Left renal pelvis (tissue), 4 donors: ENCODE measurements around the gene POLR2A. TPM values are rescaled to one million over a fixed set of nuclear protein-coding genes. Genes with fewer than 3 reads are reported as not detected.

Experiments used
- DNase-seq, 4 donors: peaks; one replicate each; pipeline ENCODE4 v3.0.0-alpha.2; 2013; ENCODE audit warnings: low read depth in 4 of 4, low spot score in 3 of 4
- polyA plus RNA-seq, 4 donors: library from polyadenylated mRNA; unstranded; fragments of 120-200 nt; gene quantifications; one replicate each; pipeline ENCODE4 v1.2.1, GENCODE V29; 2013; ENCODE audit not compliant: insufficient read length in 4 of 4

Gene POLR2A
- 100 to 1,000 TPM; 105 to 159 (median 123) TPM for polyA plus RNA-seq

DNA sequence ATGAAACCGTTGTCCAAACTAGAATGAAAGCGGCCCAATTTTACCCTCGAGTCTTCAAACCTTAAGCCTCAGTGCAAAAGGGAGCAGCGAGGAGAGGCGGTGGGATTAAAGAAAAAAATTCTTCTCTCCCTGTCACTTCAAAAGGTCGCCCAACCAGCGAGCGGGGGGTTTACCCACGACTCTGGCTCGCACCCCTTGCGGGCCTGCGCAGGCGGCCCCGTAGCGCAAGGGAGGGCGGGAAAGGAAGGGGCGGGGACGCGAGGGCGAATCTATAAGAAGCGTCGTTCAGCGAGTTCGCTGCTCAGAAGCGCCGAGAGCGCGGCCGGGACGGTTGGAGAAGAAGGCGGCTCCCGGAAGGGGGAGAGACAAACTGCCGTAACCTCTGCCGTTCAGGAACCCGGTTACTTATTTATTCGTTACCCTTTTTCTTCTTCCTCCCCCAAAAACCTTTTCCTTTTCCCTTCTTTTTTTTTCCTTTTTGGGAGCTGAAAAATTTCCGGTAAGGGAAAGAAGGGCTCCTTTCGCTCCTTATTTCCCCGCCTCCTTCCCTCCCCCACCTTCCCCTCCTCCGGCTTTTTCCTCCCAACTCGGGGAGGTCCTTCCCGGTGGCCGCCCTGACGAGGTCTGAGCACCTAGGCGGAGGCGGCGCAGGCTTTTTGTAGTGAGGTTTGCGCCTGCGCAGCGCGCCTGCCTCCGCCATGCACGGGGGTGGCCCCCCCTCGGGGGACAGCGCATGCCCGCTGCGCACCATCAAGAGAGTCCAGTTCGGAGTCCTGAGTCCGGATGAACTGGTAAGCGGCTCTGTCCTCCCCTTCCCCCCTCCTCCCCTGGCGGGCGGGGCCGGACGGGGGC, at the start of gene POLR2A:
Gene POLR2A, plus strand, starts transcription at position 300 of the 852 bp plus-strand sequence.
- peak; percentile 94 to 97 (median 96) for DNase-seq

DNA sequence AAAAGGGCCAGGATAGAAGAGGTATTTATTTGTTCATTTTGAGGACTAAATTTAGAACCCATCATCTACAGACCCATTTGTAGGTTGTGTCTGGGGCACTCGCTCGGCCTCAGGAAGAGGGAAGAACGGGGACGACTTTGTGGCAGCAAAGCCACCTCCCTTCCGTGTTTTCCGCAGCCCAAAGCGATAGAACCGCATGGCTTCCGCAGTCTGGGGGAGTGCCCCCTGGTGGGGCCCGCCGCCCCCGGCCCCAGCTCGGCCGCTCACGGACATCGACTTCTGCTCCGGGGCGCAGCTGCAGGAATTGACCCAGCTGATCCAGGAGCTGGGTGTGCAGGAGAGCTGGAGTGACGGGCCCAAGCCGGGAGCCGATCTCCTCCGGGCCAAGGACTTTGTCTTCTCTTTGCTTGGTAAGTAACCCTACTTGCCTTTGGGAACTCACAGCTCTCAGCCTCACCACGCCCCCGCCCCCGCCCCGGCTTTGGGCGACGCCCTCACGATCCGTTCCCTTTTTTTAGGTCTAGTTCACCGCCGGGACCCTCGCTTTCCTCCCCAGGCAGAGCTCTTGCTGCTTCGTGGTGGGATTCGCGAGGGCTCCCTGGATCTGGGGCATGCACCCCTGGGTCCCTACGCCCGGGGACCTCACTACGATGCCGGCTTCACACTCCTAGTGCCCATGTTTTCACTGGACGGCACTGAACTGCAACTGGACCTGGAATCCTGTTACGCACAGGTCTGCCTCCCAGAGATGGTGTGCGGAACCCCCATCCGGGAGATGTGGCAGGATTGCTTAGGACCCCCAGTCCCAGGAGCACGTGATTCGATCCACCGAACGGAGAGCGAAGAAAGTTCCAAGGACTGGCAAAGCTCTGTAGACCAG, 48.2 kb upstream of the POLR2A start:
- peak in 1 of 4 donors; percentile 9 for DNase-seq

DNA sequence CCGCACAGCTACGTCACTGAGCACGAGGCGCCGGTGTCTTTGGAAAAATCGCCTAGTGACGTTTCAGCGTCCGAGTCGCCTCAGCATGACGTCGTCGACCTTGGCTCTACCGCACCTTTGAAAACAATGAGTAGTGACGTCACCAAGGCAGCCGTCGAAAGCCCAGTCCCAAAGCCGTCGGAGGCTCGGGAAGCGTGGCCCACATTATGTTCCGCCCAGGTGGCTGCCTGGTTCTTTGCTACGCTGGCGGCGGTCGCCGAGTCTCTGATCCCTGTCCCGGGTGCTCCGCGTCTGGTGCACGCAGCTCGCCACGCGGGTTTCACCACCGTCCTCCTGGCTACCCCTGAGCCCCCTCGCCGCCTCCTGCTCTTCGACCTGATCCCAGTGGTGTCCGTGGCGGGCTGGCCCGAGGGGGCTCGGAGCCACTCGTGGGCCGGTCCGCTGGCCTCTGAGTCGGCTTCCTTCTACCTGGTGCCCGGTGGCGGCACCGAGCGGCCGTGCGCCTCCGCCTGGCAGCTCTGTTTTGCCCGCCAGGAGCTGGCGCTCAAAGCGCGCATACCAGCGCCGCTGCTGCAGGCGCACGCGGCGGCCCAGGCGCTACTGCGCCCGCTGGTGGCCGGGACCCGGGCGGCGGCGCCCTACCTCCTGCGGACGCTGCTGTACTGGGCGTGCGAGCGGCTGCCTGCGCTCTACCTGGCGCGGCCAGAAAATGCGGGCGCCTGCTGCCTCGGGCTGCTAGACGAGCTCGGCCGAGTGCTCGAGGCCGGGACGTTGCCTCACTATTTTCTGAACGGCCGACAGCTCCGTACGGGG, 47.4 kb upstream of the POLR2A start:
- DNase-seq, result peak in 1 of 4 donors; percentile 71

DNA sequence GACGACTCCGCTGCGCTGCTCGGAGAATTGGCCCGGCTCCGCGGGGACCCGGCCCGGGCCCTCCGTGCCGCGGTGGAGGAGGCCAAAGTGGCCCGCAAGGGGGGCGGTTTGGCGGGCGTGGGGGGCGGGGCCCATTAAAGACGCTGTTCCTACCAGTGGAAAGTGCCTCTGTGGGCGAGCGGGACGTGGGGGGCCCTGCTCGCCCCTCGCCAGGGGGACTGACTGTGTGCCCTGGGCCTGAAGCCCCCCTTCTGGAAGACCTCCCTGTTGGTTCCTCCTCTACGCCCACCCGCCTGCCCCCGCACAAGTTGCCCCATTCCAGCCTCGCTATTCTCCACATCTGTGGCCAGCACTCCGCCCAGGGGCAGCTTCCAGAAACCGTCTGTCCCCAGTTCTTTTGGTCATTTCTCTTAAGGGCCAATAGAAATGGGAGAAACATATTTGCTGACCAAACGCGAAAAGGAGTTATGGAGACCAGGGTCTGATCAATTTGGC, 46.8 kb upstream of the POLR2A start:
- no peak for DNase-seq

DNA sequence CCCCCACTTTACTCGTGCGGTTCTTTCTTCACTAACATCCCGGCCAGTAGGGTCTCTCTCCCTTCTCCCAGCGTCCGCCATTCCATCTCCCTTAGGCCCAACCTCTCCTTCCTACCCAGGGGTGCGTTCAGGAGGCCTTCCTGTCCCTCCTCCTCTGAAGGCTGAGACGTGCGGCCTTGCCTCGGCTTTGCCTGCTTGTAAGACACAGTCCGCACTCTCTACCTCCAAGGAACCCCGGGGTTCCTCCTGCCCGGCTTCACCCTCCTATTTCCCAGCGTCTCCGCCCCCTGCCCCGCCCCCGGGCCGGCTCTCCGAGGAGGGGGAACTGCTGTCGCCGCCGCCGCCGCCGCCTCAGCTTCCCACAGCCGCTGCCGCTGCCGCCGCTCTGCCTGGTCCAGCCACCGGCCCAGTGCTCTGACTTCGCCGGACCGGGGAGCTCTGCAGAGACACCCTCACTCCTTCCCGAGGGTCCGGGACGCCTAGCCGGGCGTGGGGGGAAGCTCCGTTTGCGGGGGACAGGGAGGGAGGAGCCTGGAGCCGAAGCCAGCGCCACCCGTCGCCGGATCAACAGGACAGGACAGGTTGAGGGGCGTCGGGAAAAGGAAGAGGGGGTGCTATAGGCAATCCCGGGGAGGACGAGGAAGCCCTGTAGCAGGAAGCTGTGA, 46.1 kb upstream of the POLR2A start:
- peak in 1 of 4 donors; percentile 24 for DNase-seq

DNA sequence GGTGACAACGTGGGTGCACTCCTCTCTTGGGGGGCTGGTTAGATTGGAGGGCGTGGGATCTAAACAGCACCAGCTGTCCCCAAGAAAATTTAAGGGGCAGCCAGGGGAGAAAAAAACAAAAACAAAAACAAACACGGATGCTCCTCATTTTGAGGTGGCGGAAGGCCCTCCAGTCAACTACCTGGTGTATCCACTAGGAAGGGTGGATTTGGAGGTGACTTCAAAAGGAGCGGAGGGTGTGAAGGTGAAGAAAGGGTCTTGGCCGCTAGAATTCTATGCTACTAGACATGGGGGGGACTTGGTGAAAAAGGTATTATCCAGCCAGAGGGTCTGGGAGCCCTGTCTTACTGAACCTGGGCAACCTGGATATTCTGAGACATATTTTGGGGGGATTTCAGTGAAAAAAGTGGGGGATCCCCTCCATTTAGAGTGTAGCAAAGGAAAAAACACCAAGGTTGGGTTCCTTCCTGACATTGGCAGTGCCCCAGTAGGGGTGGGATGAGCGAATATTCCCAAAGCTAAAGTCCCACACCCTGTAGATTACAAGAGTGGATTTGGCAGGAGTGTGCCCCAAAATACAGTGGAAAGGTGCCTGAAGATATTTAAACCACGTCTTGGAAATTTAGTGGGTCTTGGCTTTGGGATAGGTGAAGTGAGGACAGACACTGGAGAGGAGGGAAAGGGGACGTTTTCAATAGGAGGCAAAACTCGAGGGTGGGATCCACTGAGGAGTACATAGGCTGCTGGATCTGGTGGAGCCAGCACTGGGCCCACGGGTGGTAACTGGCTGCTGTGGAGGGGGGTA, 45.3 kb upstream of the POLR2A start:
- no peak for DNase-seq

DNA sequence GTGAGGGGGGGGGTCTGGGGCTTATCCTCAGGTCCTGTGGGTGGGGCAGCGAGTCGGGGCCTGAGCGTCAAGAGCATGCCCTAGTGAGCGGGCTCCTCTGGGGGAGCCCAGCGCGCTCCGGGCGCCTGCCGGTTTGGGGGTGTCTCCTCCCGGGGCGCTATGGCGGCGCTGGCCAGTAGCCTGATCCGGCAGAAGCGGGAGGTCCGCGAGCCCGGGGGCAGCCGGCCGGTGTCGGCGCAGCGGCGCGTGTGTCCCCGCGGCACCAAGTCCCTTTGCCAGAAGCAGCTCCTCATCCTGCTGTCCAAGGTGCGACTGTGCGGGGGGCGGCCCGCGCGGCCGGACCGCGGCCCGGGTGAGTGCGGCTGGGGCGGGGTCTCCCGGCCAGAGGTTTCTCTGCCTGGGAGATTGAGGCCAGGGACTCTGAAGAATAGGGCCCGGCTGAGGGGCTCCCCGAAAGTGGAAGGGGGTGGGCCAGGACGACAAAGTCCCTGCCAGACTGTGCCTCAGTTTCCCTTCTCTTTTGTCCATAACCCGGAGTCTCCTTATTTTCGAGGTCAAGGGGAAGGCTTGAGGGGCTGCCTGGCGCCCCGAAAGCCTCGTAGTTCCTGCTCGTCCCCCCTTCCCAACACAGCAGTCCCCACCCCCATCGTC, 44.6 kb upstream of the POLR2A start, which contains the start of gene FGF11:
Gene FGF11, plus strand, starts transcription at position 51 of the 651 bp plus-strand sequence. Its CDS starts 109 bp downstream, at position 160.
- DNase-seq, result no peak

DNA sequence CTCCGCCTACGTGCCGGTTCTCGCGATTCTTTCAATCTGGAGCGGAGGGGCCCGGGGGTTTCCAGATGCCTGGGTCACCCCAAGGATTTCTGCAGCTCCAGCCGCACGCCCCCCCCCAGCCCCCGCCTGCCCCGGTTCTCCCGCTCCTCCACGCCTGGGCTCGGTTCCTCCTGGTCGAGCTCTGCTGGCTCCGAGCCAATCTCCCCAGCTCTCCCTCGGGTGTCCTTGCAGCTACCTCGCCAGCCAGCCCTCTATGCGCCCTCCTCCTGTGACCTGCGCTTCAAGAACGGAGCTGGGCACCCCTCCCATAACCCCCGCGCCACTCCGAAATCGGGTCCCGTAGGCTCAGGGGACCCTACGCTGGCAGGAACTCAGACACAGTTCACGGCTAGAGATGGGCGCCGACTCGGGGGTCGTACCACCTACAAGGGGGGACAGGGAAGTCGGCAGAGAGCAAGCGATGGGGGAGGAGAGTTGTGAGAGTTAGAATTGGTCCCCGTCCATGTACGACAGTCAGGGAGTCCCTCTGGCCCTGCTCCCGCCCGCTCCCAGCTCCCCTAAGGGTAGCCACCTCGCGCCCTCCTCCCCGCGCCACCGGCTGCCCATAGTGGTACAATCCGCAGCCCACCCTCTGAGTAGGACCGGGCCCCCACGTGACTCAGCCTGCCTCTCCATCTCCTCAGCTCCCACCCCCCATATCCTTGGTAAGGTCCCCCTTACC, 43.9 kb upstream of the POLR2A start:
- peak in 1 of 4 donors; percentile 36 for DNase-seq

DNA sequence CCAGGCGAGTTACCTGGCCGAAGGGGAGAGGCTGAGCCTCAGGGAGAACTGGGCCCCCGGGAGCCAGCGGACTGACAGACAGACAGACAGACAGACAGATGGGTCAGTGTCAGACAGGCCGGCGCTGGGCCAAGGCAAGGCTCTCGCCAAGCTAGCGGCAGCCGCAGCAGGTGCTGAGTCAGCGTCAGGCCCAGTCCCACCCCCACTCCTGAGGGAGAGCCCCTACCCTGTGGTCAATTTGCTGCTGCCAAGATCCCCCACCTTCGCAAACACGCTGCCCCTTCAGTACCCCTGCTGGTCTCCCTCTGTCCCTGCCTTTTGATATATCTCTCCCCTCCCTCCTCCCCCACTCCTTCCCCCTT, 43.4 kb upstream of the POLR2A start:
- DNase-seq, result peak in 1 of 4 donors; percentile 14

DNA sequence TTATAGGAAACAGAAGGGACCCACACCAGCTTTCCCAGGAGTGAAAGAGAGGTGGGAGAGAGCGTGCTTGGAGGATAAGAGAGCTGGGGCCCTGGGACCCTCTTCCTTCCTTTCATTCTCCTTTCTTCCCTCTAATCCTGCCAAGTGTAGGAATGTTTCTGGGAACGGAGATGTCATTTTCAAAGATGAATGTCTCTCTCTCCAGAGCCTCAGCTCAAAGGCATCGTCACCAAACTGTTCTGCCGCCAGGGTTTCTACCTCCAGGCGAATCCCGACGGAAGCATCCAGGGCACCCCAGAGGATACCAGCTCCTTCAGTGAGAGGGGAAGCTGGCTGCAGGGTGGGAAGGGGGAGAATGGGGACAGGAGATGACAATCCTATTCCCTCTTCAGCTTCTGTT, 42.9 kb upstream of the POLR2A start:
- no peak for DNase-seq

DNA sequence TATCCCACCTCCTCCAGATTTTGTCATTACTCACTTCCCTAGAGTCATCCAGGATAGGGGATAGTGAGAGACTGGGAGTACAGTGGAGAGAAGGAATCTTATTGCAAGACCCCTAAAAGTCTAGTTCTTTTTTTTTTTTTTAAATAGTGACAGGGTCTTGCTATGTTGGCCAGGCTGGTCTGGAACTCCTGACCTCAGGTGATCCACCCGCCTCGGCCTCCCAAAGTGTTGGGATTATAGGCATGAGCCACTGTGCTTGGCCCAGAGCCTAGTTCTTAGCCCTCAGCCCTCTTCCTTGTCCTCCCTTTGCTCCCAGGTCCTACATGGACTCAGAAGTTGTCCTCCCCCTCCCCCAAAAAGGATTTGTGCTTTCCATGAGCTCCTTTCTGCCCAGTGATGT, 42.0 kb upstream of the POLR2A start:
- no peak for DNase-seq

DNA sequence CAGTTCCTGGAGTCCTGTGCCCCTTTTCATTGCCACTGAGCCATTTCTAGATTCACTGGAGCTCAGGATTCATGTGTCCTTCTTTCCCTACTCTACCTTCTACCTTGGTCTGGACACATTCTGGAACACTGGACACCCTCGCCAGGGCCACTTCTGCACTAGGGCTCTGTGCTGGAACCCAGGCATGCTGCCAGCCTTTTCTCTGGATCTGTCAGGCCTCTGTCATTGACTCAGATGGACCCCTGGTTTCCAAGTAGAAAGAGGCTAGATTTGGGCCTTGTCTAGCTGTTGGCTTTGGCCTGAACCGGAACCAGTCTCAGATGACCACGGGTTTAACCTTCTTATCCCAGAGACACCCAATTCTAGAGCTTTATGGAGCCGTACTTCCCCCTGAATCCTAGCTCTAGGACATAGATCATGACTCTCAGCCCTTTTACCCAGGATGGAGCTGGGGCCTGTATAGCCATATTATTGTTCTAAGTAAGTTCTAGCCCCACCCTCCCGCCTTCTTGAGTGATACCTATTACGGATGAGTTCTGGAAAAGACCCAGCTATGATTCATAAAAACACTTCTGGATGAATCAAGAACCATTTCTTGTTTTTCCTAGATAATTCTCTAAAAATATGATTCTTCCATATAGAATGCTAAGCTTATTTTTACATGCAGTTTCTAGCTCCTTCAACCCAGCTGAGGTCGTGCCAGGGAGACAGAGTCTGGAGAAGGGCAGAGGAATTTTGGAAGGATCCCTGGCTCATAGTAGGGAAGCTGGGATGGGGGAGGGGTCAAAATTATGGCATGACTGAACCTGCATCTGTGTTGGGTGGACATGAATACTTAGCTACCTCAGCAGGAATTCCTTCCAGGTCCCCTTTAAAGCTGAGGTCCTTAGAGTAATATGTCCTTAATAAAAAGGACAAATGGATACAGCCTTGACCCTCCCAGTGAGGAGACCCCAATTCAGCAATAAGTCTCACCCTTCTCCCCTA, 40.4 kb upstream of the POLR2A start:
- no peak for DNase-seq

DNA sequence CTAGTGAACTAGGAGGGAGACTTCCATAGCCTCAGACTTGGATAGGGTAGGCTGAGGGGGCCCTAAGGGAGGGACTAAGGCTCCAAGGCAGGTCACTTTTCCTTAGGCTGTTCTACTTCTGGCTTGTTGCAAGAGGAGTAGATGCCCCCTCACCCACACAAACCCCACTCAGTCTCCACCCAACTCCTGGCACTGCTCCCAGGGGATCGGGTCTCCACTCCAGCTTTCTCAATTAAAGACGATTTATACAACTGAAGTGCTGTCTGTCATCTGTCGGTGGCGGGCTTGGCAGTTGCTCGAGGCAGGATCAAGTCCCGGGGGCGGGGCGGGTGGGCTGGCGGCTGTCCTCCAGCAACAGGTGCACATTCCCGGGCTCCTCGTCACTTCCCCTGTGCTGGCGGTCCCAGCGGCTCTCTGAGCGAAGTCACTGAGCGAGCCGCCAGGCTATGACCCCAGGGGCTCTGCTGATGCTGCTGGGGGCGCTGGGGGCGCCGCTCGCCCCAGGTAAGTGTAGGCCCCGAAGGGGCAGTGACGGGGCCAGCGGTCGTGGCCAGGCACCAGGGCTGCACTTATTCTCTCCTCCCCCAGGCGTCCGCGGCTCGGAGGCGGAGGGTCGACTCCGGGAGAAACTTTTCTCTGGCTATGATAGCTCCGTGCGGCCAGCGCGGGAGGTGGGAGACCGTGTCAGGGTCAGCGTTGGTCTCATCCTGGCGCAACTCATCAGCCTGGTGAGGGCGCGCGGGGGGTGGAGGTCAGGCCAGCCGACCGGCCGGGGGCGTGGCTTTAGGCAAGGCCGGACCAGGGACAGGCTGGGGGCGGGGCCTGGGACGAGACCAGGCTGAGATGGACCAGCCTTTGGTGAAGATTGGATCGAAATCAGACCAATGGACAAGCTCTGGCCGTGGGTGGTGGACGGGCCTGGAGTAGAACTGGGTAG, 39.2 kb upstream of the POLR2A start, which contains the start of gene CHRNB1:
Gene CHRNB1, plus strand, starts transcription at position 380 of the 937 bp plus-strand sequence. Its CDS starts 67 bp downstream, at position 447.
- DNase-seq, result no peak

DNA sequence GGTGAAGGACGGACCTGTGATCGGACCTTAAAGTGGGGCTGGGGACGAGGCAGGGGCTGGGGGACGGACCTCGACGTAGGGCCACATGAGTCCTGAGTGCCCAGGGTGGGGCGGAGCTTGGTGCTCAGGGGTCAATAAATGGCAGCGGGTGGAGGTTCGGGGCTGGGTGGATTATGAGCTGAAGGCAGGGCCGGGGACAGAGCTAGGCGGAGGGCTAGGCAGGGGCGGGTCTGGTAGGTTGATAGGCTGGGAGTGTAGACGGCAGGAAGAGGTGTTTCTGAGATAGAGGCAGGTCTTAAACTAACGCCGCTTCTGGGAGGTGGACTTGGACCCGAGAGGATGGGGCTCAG, 38.6 kb upstream of the POLR2A start:
- no peak for DNase-seq

DNA sequence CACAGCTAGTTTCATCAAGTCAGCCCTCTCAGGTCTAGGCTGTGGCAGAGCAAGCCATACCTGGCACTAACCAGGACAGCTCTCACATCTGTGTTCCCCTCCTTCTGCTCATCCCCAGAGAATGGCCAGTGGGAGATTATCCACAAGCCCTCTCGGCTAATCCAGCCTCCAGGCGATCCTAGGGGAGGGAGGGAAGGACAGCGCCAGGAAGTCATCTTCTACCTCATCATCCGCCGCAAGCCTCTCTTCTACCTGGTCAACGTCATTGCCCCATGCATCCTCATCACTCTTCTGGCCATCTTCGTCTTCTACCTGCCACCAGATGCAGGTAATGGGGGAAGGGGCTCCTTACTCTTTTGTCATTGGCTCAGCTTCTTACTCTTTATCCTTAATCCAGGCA, 35.7 kb upstream of the POLR2A start:
- no peak for DNase-seq
